Neuronal stem cell (in vitro differentiated cells): ENCODE measurements around the gene BTRC.

Experiments
- DNase-seq: peaks from one replicate; pipeline ENCODE4 v3.0.0-alpha.2; 2013; ENCODE audit warnings: low spot score
- H2AFZ ChIP-seq: one replicate; pipeline ENCODE4 v1.6.1; 2013; ENCODE audit warnings: mild to moderate bottlenecking, low read length, inconsistent platforms
- H2AK5ac ChIP-seq: 2 replicates; pipeline ENCODE4 v1.6.1; 2013; ENCODE audit warnings: low read depth, mild to moderate bottlenecking, inconsistent platforms, low read length, moderate library complexity, mixed read lengths
- H2BK120ac ChIP-seq: 2 replicates; pipeline ENCODE4 v1.6.1; 2013; ENCODE audit warnings: low read depth, mild to moderate bottlenecking, inconsistent platforms, low read length, moderate library complexity, mixed read lengths
- H2BK12ac ChIP-seq: one replicate; pipeline ENCODE4 v1.6.1; 2013; ENCODE audit warnings: low read length, inconsistent platforms
- H2BK15ac ChIP-seq: 2 replicates; pipeline ENCODE4 v1.6.1; 2013; ENCODE audit warnings: mild to moderate bottlenecking, low read length, inconsistent platforms, mixed read lengths
- H2BK5ac ChIP-seq: one replicate; pipeline ENCODE4 v1.6.1; 2013; ENCODE audit warnings: inconsistent platforms, mild to moderate bottlenecking, low read length, moderate library complexity
- H3K14ac ChIP-seq: one replicate; pipeline ENCODE4 v1.6.1; 2013; ENCODE audit warnings: low read length, inconsistent platforms
- H3K18ac ChIP-seq: 2 replicates; pipeline ENCODE4 v1.6.1; 2013; ENCODE audit warnings: low read length, inconsistent platforms
- H3K23ac ChIP-seq: 2 replicates; pipeline ENCODE4 v1.6.1; 2013; ENCODE audit warnings: low read depth, mild to moderate bottlenecking, mixed read lengths, low read length, inconsistent platforms; ENCODE audit not compliant: poor library complexity
- H3K27ac ChIP-seq: replicated peaks from 3 replicates; pipeline ENCODE4 v1.5.1; 2013; ENCODE audit warnings: low read length, inconsistent platforms
- H3K27me3 ChIP-seq, 3 experiments: 2 replicates each; pipeline ENCODE4 v1.6.1; 2013; ENCODE audit warnings: low read length in 3 of 3, mild to moderate bottlenecking in 2 of 3, inconsistent platforms in 1 of 3, low read depth in 1 of 3, mixed read lengths in 1 of 3, moderate library complexity in 1 of 3; ENCODE audit not compliant: control insufficient read depth in 3 of 3, insufficient read depth in 3 of 3
- H3K36me3 ChIP-seq, 2 donors: replicated peaks in 1 of 2; 2 replicates each; pipeline ENCODE4 v1.6.1; 2013; ENCODE audit warnings: low read length in 2 of 2; ENCODE audit not compliant: control insufficient read depth in 2 of 2, insufficient read depth in 2 of 2
- H3K4ac ChIP-seq: 2 replicates; pipeline ENCODE4 v1.6.1; 2013; ENCODE audit warnings: inconsistent platforms, mild to moderate bottlenecking, low read length, moderate library complexity
- H3K4me1 ChIP-seq, 2 donors: 1 replicate in 1 of 2; 2 replicates in 1 of 2; pipeline ENCODE4 v1.6.1; 2013; ENCODE audit warnings: low read length in 2 of 2, low read depth in 1 of 2; ENCODE audit not compliant: control insufficient read depth in 2 of 2, insufficient read depth in 1 of 2
- H3K4me2 ChIP-seq: one replicate; pipeline ENCODE4 v1.6.1; 2013; ENCODE audit warnings: mild to moderate bottlenecking, low read length, inconsistent platforms; ENCODE audit not compliant: insufficient read depth, poor library complexity, severe bottlenecking
- H3K4me3 ChIP-seq, 2 donors: 2 replicates each; pipeline ENCODE4 v1.5.1; 2013; ENCODE audit warnings: low read length in 2 of 2, mild to moderate bottlenecking in 2 of 2, inconsistent platforms in 1 of 2, moderate library complexity in 1 of 2
- H3K79me1 ChIP-seq: one replicate; pipeline ENCODE4 v1.6.1; 2013; ENCODE audit warnings: low read depth, mild to moderate bottlenecking, inconsistent platforms, low read length, moderate library complexity
- H3K9ac ChIP-seq: one replicate; pipeline ENCODE4 v1.6.1; 2013; ENCODE audit warnings: mild to moderate bottlenecking, low read depth, low read length, inconsistent platforms; ENCODE audit not compliant: poor library complexity
- H3K9me3 ChIP-seq, 2 donors: replicated peaks in 1 of 2; 2 replicates each; pipeline versions ENCODE3 to v1.6.1; 2013; ENCODE audit warnings: low read length in 2 of 2, mild to moderate bottlenecking in 2 of 2, inconsistent platforms in 1 of 2, low read depth in 1 of 2, mixed read lengths in 1 of 2, moderate library complexity in 1 of 2; ENCODE audit not compliant: control insufficient read depth in 2 of 2, insufficient read depth in 1 of 2
- H4K8ac ChIP-seq: one replicate; pipeline ENCODE4 v1.6.1; 2013; ENCODE audit warnings: low read depth, mild to moderate bottlenecking, inconsistent platforms, low read length, moderate library complexity
- H4K91ac ChIP-seq: one replicate; pipeline ENCODE4 v1.6.1; 2013; ENCODE audit warnings: low read length, low read depth, mild to moderate bottlenecking, inconsistent platforms; ENCODE audit not compliant: poor library complexity
- WGBS, 2 donors: extraction: QIAGEN DNeasy Blood & Tissue Kit; methylation state at CpG; one replicate each; pipeline ENCODE4 v1.1.7; 2013; ENCODE audit warnings: missing lambda C conversion rate in 2 of 2, mixed read lengths in 1 of 2; ENCODE audit not compliant: insufficient read length in 2 of 2, insufficient replicate concordance in 1 of 2; ENCODE audit errors: extremely low coverage in 2 of 2; 5-methylcytosine and 5-hydroxymethylcytosine counted together

The BTRC gene

DNA sequence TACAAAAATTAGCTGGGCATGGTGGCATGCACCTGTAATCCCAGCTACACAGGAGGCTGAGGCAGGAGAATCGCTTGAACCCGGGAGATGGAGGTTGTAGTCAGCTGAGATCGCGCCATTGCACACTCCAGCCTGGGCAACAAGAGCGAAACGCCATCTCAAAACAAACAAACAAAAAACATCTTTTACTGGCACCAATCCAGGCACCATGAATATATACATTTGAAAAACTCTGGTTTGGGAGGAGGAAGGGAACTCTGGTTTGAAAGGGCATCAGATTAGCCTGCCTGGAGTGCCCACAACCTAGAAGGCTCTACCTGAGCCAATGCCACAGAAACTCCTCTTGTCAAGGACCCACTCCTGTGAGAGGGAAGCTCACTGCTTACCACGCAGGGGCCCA, 218.2 kb downstream of the BTRC start:
- no peak overlapping the region for H3K4me3 ChIP-seq
- no peak overlapping the region for H4K91ac ChIP-seq
- H2BK5ac ChIP-seq, result no peak overlapping the region
- H3K36me3 ChIP-seq, result peaks cover 2 to 4% of the 10 kb centered on the region in 2 donors
- no peak overlapping the region for H2BK15ac ChIP-seq
- H3K27me3 ChIP-seq, result peaks cover 0 to 52% (median 38%) of the 10 kb centered on the region in 3 experiments
- no peak overlapping the region for H3K4me2 ChIP-seq
- H3K23ac ChIP-seq, result no peak overlapping the region
- no peak overlapping the region for H2BK120ac ChIP-seq
- H3K14ac ChIP-seq, result no peak overlapping the region
- no peaks in the 10 kb centered on the region for H3K79me1 ChIP-seq
- WGBS, 2 donors, result no CpG with 5 or more reads among the region's 7 CpGs
- H2BK12ac ChIP-seq, result no peak overlapping the region
- no peak overlapping the region for H3K9ac ChIP-seq
- no peak overlapping the region for H4K8ac ChIP-seq
- H3K4me1 ChIP-seq, result peaks cover 8 to 14% of the 10 kb centered on the region in 2 donors
- H3K27ac ChIP-seq, result no peak overlapping the region
- no peak overlapping the region for H3K4ac ChIP-seq
- H2AFZ ChIP-seq, result no peak overlapping the region
- H2AK5ac ChIP-seq, result no peak overlapping the region
- H3K18ac ChIP-seq, result no peak overlapping the region
- DNase-seq, result no peak
- H3K9me3 ChIP-seq, result peaks cover 3 to 7% of the 10 kb centered on the region in 2 donors

DNA sequence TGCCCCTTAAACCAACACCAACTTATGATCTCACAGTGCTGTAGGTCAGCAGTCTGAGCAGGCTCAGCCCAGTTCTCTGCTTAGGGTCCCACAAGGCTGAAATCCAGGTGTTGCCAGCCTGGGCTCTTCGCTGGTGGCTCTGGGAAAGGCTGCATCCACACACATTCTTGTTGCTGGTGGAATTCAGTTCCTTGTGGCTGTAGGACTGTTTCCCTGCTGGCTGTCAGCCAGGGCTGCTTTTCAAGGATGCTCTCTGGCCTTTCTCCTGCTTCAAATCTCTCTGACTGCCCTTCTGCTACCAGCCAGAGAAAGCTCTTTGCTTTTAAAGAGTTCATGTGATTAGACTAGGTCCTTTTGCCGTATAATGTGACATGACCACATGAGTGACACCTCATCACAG, 218.8 kb downstream of the BTRC start:
- no peak overlapping the region for H3K4me2 ChIP-seq
- WGBS, 2 donors, result no CpG with 5 or more reads among the region's 2 CpGs
- no peak overlapping the region for H4K91ac ChIP-seq
- no peak overlapping the region for H3K9ac ChIP-seq
- no peaks in the 10 kb centered on the region for H3K79me1 ChIP-seq
- peaks cover 0 to 45% (median 34%) of the 10 kb centered on the region in 3 experiments for H3K27me3 ChIP-seq
- no peak overlapping the region for H4K8ac ChIP-seq
- H3K27ac ChIP-seq, result no peak overlapping the region
- no peak overlapping the region for H2AFZ ChIP-seq
- DNase-seq, result no peak
- peaks cover 3 to 4% of the 10 kb centered on the region in 2 donors for H3K36me3 ChIP-seq
- H3K4ac ChIP-seq, result no peak overlapping the region
- H2BK5ac ChIP-seq, result no peak overlapping the region
- peaks cover 3 to 7% of the 10 kb centered on the region in 2 donors for H3K9me3 ChIP-seq
- peaks cover 8 to 14% of the 10 kb centered on the region in 2 donors for H3K4me1 ChIP-seq
- H3K18ac ChIP-seq, result no peak overlapping the region
- no peak overlapping the region for H3K23ac ChIP-seq
- no peak overlapping the region for H2AK5ac ChIP-seq
- H3K14ac ChIP-seq, result no peak overlapping the region
- no peak overlapping the region for H3K4me3 ChIP-seq
- H2BK120ac ChIP-seq, result no peak overlapping the region
- H2BK12ac ChIP-seq, result no peak overlapping the region
- H2BK15ac ChIP-seq, result no peak overlapping the region

DNA sequence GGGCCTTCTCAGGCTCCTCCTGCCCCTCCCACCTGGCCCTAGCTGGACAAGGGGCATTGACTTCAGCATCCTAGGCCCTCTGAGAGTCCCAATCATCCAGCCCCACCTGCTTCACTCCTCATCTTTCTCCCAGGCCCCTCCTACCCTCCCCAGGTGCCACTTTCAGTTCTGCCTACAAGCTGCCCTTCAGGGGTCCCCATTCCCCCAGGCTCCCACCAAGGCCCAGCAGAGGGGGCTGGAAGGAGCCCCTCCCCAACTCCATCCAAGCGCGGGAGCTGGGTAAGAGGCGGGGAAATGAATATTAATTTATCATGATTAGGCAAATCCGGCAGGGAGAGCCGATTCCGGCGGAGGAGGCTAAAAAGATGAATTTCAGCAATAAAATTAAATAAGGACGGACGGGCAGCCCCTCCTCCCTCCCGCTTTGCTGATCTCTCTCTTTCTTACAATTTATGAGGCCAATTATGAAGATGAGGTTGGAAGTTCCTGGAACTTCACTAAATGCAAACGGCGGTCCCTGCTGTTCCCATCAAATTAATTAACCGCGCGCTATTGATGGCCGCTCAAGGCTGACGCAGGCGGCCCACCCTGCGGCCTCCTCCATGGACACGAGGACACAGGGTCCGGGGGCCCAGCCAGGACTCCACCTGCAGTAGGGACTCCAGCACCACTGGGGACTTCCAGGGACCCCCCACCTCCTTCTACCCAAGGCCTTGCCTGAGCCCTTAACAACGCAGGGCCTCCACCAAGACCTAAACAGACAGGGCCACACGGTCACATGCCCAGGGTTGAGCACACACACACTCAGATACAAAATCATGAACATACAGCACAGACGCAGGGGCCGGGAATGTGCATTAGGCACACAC, 220.2 kb downstream of the BTRC start:
- H2BK15ac ChIP-seq, result no peak overlapping the region
- no peak overlapping the region for H4K91ac ChIP-seq
- peaks cover 8 to 13% of the 10 kb centered on the region in 2 donors for H3K4me1 ChIP-seq
- no peak overlapping the region for H3K4me3 ChIP-seq
- no peak overlapping the region for H2AFZ ChIP-seq
- H3K36me3 ChIP-seq, result peaks cover 8 to 16% of the 10 kb centered on the region in 2 donors
- no peak overlapping the region for H3K27ac ChIP-seq
- no peak overlapping the region for H2BK120ac ChIP-seq
- H3K18ac ChIP-seq, result peak overlapping the region; percentile 39
- H3K4ac ChIP-seq, result no peak overlapping the region
- no peak for DNase-seq
- peak overlapping the region; percentile 93 for H4K8ac ChIP-seq
- WGBS, 2 donors, result no CpG with 5 or more reads among the region's 25 CpGs
- H2BK12ac ChIP-seq, result no peak overlapping the region
- peak overlapping the region; percentile 60 for H2AK5ac ChIP-seq
- peak overlapping the region; percentile 50 for H3K9ac ChIP-seq
- peaks cover 0 to 32% (median 23%) of the 10 kb centered on the region in 3 experiments for H3K27me3 ChIP-seq
- peaks cover 3 to 7% of the 10 kb centered on the region in 2 donors for H3K9me3 ChIP-seq
- no peak overlapping the region for H3K4me2 ChIP-seq
- H3K79me1 ChIP-seq, result no peaks in the 10 kb centered on the region
- peak overlapping the region; percentile 80 for H3K23ac ChIP-seq
- peak overlapping the region; percentile 50 for H3K14ac ChIP-seq
- H2BK5ac ChIP-seq, result no peak overlapping the region

DNA sequence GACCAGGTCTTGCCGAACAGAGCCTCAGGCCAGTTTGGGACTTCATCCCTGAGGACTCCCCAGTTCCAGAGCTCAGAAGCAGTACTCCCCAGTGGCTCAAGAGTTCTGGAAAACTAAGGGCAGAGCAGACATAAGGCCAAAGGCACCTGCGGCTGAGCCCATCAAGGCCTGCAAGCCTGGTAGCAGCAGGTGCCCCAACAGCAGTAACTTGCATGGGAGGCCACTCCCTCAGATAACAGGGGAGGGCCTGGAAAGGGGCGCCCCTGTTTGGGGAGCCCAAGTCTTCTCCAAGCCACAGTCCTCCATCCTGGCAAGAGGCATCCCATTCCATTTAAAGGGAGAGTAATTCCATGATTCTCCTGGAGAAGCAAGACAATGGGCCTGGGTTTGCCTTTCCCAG, 221.1 kb downstream of the BTRC start:
- peaks cover 6 to 8% of the 10 kb centered on the region in 2 donors for H3K4me1 ChIP-seq
- DNase-seq, result no peak
- WGBS, 2 donors, result no CpG with 5 or more reads among the region's 3 CpGs

More for the DNA sequence above, 221.1 kb downstream of the BTRC start:
- H3K4ac ChIP-seq, result no peak overlapping the region
- H3K9me3 ChIP-seq, result peaks cover 3 to 7% of the 10 kb centered on the region in 2 donors
- H2AK5ac ChIP-seq, result peak overlapping the region; percentile 20
- H3K9ac ChIP-seq, result no peak overlapping the region
- no peak overlapping the region for H3K4me2 ChIP-seq
- H4K91ac ChIP-seq, result no peak overlapping the region
- no peak overlapping the region for H2BK12ac ChIP-seq
- no peak overlapping the region for H3K4me3 ChIP-seq
- peaks cover 0 to 22% (median 14%) of the 10 kb centered on the region in 3 experiments for H3K27me3 ChIP-seq
- H3K36me3 ChIP-seq, result peaks cover 17 to 26% of the 10 kb centered on the region in 2 donors
- no peak overlapping the region for H2AFZ ChIP-seq
- no peak overlapping the region for H4K8ac ChIP-seq
- H2BK15ac ChIP-seq, result no peak overlapping the region
- no peak overlapping the region for H2BK5ac ChIP-seq
- no peak overlapping the region for H3K18ac ChIP-seq
- no peak overlapping the region for H2BK120ac ChIP-seq
- H3K27ac ChIP-seq, result no peak overlapping the region
- H3K14ac ChIP-seq, result no peak overlapping the region
- H3K23ac ChIP-seq, result peak overlapping the region; percentile 80
- H3K79me1 ChIP-seq, result no peaks in the 10 kb centered on the region
